WTC11 (cell line): ENCODE measurements around the gene AGA. TPM values are rescaled to one million over a fixed set of nuclear protein-coding genes. Genes with fewer than 3 reads are reported as not detected.

ENCODE experiments used
- ATAC-seq: fragments of 200-7000 bp; cut with Tn5 transposase; 2 replicates; pipeline ENCODE4 v1.10.0; 2021; ENCODE audit warnings: mild to moderate bottlenecking, moderate library complexity
- CTCF ChIA-PET: fragments of 300-600 bp; sonication (Branson Sonifier 250); formaldehyde crosslinking; loops from one replicate; lab custom pipeline; 2021; ENCODE audit warnings: antibody characterized with exemption; lab: Charles Lee
- POLR2A ChIA-PET: fragments of 350-600 bp; sonication (Branson Sonifier 250); formaldehyde crosslinking; loops from one replicate; lab custom pipeline; 2021; ENCODE audit warnings: antibody characterized with exemption; lab: Charles Lee
- DNase-seq: peaks from one replicate; pipeline ENCODE4 v3.0.0; 2021; ENCODE audit warnings: low spot score
- H3K27ac Mint-ChIP-seq: 2 replicates; pipeline ENCODE4 v1.8.0; 2021; ENCODE audit warnings: mixed read lengths
- H3K27me3 Mint-ChIP-seq: 2 replicates; pipeline ENCODE4 v1.8.0; 2021; ENCODE audit warnings: low read depth, mild to moderate bottlenecking, moderate library complexity, mixed read lengths
- H3K36me3 Mint-ChIP-seq: 2 replicates; pipeline ENCODE4 v1.8.0; 2021; ENCODE audit warnings: mixed read lengths
- H3K4me1 Mint-ChIP-seq: 2 replicates; pipeline ENCODE4 v1.8.0; 2022; ENCODE audit warnings: mixed read lengths
- H3K4me3 Mint-ChIP-seq: 2 replicates; pipeline ENCODE4 v1.8.0; 2021; ENCODE audit warnings: mild to moderate bottlenecking, moderate library complexity, mixed read lengths
- H3K9me3 Mint-ChIP-seq: 2 replicates; pipeline ENCODE4 v1.8.0; 2021; ENCODE audit warnings: mixed read lengths
- CBFB ChIP-seq: sonication (generic); formaldehyde crosslinking; IDR thresholded peaks from 2 replicates; pipeline ENCODE4 v1.8.1; 2022; ENCODE audit warnings: mild to moderate bottlenecking, low read depth, missing genetic modification reagents
- CDX4 ChIP-seq: fragments of 250-450 bp; sonication (Bioruptor Pico); IDR thresholded peaks from 2 replicates; pipeline ENCODE4 v1.9.0; 2021; ENCODE audit warnings: moderate library complexity, mild to moderate bottlenecking, inconsistent platforms, borderline replicate concordance
- CREB1 ChIP-seq: sonication (generic); formaldehyde crosslinking; IDR thresholded peaks from 2 replicates; pipeline ENCODE4 v1.8.0; 2023; ENCODE audit warnings: mild to moderate bottlenecking, missing genetic modification reagents
- ERG ChIP-seq: fragments of 250-450 bp; sonication (Bioruptor Pico); IDR thresholded peaks from 2 replicates; pipeline ENCODE4 v1.8.0; 2021; ENCODE audit warnings: mild to moderate bottlenecking
- ESRRA ChIP-seq: sonication (generic); formaldehyde crosslinking; IDR thresholded peaks from 2 replicates; pipeline ENCODE4 v1.8.1; 2022; ENCODE audit warnings: mild to moderate bottlenecking, missing genetic modification reagents, borderline replicate concordance
- FOXP1 ChIP-seq: sonication (generic); formaldehyde crosslinking; IDR thresholded peaks from 2 replicates; pipeline ENCODE4 v1.8.0; 2022; ENCODE audit warnings: missing genetic modification reagents, mild to moderate bottlenecking, moderate library complexity, borderline replicate concordance
- GTF2I ChIP-seq: fragments of 250-450 bp; sonication (Bioruptor Pico); conservative IDR thresholded peaks from 2 replicates; pipeline ENCODE4 v1.4.0; 2021; ENCODE audit warnings: mild to moderate bottlenecking
- HMGXB4 ChIP-seq: sonication (generic); formaldehyde crosslinking; IDR thresholded peaks from 2 replicates; pipeline ENCODE4 v1.8.1; 2023; ENCODE audit warnings: mild to moderate bottlenecking, moderate library complexity, missing genetic modification reagents
- NR2C2 ChIP-seq: sonication (generic); formaldehyde crosslinking; IDR thresholded peaks from 2 replicates; pipeline ENCODE4 v1.8.0; 2022; ENCODE audit warnings: mild to moderate bottlenecking, missing genetic modification reagents
- SMAD4 ChIP-seq: sonication (generic); formaldehyde crosslinking; IDR thresholded peaks from 2 replicates; pipeline ENCODE4 v1.8.0; 2022; ENCODE audit warnings: mild to moderate bottlenecking, missing genetic modification reagents
- SP1 ChIP-seq: sonication (generic); formaldehyde crosslinking; conservative IDR thresholded peaks from 2 replicates; pipeline ENCODE4 v1.8.1; 2022; ENCODE audit warnings: missing genetic modification reagents
- TP53 ChIP-seq: sonication (generic); formaldehyde crosslinking; IDR thresholded peaks from 2 replicates; pipeline ENCODE4 v1.8.1; 2023; ENCODE audit warnings: mild to moderate bottlenecking, missing genetic modification reagents
- ZNF138 ChIP-seq: sonication (generic); formaldehyde crosslinking; conservative IDR thresholded peaks from 2 replicates; pipeline ENCODE4 v1.8.1; 2022; ENCODE audit warnings: mild to moderate bottlenecking, moderate library complexity, missing genetic modification reagents
- ZNF219 ChIP-seq: sonication (generic); formaldehyde crosslinking; IDR thresholded peaks from 2 replicates; pipeline ENCODE4 v1.8.0; 2023; ENCODE audit warnings: missing genetic modification reagents, mild to moderate bottlenecking, borderline replicate concordance
- total RNA-seq: library from RNA; stranded (reverse); gene quantifications from 3 replicates; pipeline ENCODE4 v1.2.3, GENCODE V29; 2021
- TF ChIP-seq, protein P1 (sequence below): sonication (generic); formaldehyde crosslinking; IDR thresholded peaks from 2 replicates; pipeline ENCODE4 v1.8.0; 2022; ENCODE audit warnings: missing genetic modification reagents
- TF ChIP-seq, protein P2 (sequence below): sonication (generic); formaldehyde crosslinking; IDR thresholded peaks from 2 replicates; pipeline ENCODE4 v1.8.1; 2022; ENCODE audit warnings: mild to moderate bottlenecking, moderate library complexity, missing genetic modification reagents

Gene AGA
- total RNA-seq, 1 experiment from 2014 or later, result 6.8 TPM

DNA sequence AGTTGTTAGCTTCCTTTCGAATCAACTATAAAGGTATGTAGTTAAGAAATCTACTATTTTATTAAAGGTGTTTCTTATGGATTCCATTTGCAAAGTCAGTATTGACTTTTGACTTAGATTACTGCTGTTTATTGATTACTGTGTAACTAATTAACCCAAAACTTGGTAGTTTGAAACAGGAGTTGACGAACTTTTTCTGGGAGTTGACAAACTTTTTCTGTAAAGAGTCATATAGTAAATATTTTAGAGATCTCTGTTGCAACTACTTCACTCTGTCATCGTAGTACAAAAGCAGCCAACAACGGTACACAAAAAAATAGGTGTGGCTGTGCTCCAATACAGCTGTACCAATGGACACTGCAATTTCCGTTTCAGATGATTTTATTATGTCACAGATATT is 30.2 kb downstream of the AGA start:
- Mint-ChIP-seq H3K27ac (no peak overlapping the region), H3K4me3 (no peak overlapping the region), H3K4me1 (no peaks in the 10 kb centered on the region), H3K36me3 (peaks cover 4% of the 10 kb centered on the region; the same call in 1 of the 2 replicates), H3K27me3 (no peaks in the 10 kb centered on the region), H3K9me3 (peaks cover 36% of the 10 kb centered on the region)
- TF ChIP-seq CREB1 (CRISPR knock-in tag), result no peak
- TF ChIP-seq CBFB (CRISPR knock-in tag), result no peak
- no peak for TF ChIP-seq CDX4 (CRISPR knock-in tag)
- no peak for TF ChIP-seq GTF2I (CRISPR knock-in tag)
- TF ChIP-seq HMGXB4 (CRISPR knock-in tag), result no peak
- ATAC-seq (no peak), DNase-seq (no peak)
- ChIA-PET CTCF (interaction anchor here (0.7 kb wide), 1 partner anchor 72 kb away, joined by 3 read pairs; no protein-coding TSS in a partner anchor), POLR2A (no interaction called here)

- CTCF ChIA-PET, result no interaction called here
- POLR2A ChIA-PET, result no interaction called here
- ATAC-seq (no peak), DNase-seq (no peak)
- Mint-ChIP-seq H3K27me3 (no peaks in the 10 kb centered on the region), H3K4me3 (no peak overlapping the region), H3K9me3 (peaks cover 24% of the 10 kb centered on the region), H3K36me3 (peaks cover under 1% of the 10 kb centered on the region; the same call in 1 of the 2 replicates), H3K27ac (no peak overlapping the region), H3K4me1 (no peaks in the 10 kb centered on the region)
- TF ChIP-seq NR2C2 (CRISPR knock-in tag) (no peak), TP53 (CRISPR knock-in tag) (no peak), ESRRA (CRISPR knock-in tag) (no peak), ZNF138 (CRISPR knock-in tag) (no peak), SMAD4 (CRISPR knock-in tag) (no peak)
- TF ChIP-seq, protein P1, sequence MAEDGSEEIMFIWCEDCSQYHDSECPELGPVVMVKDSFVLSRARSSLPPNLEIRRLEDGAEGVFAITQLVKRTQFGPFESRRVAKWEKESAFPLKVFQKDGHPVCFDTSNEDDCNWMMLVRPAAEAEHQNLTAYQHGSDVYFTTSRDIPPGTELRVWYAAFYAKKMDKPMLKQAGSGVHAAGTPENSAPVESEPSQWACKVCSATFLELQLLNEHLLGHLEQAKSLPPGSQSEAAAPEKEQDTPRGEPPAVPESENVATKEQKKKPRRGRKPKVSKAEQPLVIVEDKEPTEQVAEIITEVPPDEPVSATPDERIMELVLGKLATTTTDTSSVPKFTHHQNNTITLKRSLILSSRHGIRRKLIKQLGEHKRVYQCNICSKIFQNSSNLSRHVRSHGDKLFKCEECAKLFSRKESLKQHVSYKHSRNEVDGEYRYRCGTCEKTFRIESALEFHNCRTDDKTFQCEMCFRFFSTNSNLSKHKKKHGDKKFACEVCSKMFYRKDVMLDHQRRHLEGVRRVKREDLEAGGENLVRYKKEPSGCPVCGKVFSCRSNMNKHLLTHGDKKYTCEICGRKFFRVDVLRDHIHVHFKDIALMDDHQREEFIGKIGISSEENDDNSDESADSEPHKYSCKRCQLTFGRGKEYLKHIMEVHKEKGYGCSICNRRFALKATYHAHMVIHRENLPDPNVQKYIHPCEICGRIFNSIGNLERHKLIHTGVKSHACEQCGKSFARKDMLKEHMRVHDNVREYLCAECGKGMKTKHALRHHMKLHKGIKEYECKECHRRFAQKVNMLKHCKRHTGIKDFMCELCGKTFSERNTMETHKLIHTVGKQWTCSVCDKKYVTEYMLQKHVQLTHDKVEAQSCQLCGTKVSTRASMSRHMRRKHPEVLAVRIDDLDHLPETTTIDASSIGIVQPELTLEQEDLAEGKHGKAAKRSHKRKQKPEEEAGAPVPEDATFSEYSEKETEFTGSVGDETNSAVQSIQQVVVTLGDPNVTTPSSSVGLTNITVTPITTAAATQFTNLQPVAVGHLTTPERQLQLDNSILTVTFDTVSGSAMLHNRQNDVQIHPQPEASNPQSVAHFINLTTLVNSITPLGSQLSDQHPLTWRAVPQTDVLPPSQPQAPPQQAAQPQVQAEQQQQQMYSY (CRISPR knock-in tag), result no peak
Observed at GRCh38 chr4:177410566-177410965, 31.7 kb downstream of the AGA start.

DNA sequence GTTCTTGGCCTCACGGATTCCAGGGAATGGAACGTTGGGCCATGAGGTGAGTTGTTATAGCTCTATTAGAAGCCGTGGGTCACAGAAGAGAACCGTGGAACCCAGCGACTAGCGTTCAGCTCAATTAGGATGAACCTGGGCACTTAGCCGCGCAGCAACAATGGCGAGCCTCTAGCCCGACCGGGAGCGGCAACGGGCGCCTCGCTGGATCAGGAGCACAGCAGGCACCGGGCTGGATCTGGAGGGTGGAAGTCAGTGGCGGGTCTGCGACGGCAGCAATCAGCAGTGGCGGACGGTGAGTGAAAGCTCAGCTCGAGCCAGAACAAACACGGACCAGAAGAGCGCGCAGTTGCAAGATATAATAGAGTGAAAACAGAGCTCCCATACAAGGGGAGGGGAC is 34.2 kb downstream of the AGA start:
- peaks cover 8% of the 10 kb centered on the region for H3K4me1 Mint-ChIP-seq
- no peak for TF ChIP-seq ERG (CRISPR knock-in tag)
- POLR2A ChIA-PET, result no interaction called here

GRCh38 chr4:177405508-177405907 is 36.7 kb downstream of the AGA start:
- no peak for DNase-seq
- no peaks in the 10 kb centered on the region for H3K36me3 Mint-ChIP-seq
- H3K4me1 Mint-ChIP-seq, result peaks cover 21% of the 10 kb centered on the region
- CTCF ChIA-PET, result no interaction called here
- no peaks in the 10 kb centered on the region for H3K27me3 Mint-ChIP-seq
- POLR2A ChIA-PET, result no interaction called here
- TF ChIP-seq ZNF219 (no peak), FOXP1 (CRISPR knock-in tag) (no peak), SP1 (CRISPR knock-in tag) (no peak)
- TF ChIP-seq, protein P2, sequence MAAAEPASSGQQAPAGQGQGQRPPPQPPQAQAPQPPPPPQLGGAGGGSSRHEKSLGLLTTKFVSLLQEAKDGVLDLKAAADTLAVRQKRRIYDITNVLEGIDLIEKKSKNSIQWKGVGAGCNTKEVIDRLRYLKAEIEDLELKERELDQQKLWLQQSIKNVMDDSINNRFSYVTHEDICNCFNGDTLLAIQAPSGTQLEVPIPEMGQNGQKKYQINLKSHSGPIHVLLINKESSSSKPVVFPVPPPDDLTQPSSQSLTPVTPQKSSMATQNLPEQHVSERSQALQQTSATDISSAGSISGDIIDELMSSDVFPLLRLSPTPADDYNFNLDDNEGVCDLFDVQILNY (CRISPR knock-in tag), result no peak
- H3K27ac Mint-ChIP-seq, result no peak overlapping the region
- no peak for ATAC-seq
- peaks cover 19% of the 10 kb centered on the region for H3K9me3 Mint-ChIP-seq
- H3K4me3 Mint-ChIP-seq, result no peak overlapping the region

More for the DNA sequence above, 34.2 kb downstream of the AGA start:
- Mint-ChIP-seq H3K4me3 (no peak overlapping the region), H3K36me3 (no peaks in the 10 kb centered on the region), H3K27ac (no peak overlapping the region), H3K9me3 (peaks cover 19% of the 10 kb centered on the region), H3K27me3 (no peaks in the 10 kb centered on the region)
- no peak for ATAC-seq
- CTCF ChIA-PET, result interaction anchor here (0.8 to 1.4 kb wide), 2 partner anchors 27 to 158 kb away, joined by 3 to 4 read pairs; no protein-coding TSS in a partner anchor
- DNase-seq, result no peak
